NCI-H2107 (cell line): Measurements from ENCODE around the gene FAM171A1.

Experiments
- DNase-seq: peaks from one replicate; lab custom pipeline; 2025; lab: John Stamatoyannopoulos, UW

Gene FAM171A1

GRCh38 chr10:15374156-15374555 lies 3.1 kb upstream of the FAM171A1 start:
- no peak for DNase-seq

DNA sequence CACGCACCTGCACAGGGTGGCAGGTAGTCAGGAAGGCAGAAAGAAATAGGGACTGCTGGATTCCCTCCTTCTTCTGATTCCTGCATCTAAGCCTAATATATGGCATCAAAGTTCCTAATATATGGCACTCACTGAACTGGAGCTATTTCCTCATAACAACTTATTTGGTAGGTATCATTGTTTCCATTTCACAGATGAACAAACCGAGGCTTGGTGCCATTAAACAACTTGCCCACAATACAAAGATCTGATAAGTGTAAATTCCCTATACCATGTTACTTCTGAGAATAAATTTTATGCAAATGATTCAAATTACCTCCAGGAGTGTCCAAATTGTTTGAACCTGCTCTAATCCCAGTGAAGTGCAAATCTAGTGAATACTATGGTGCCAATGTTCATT lies 2.1 kb upstream of the FAM171A1 start:
- DNase-seq = no peak

GRCh38 chr10:15370212-15370855 lies 755 bp downstream of the FAM171A1 start:
- no peak for DNase-seq

DNA sequence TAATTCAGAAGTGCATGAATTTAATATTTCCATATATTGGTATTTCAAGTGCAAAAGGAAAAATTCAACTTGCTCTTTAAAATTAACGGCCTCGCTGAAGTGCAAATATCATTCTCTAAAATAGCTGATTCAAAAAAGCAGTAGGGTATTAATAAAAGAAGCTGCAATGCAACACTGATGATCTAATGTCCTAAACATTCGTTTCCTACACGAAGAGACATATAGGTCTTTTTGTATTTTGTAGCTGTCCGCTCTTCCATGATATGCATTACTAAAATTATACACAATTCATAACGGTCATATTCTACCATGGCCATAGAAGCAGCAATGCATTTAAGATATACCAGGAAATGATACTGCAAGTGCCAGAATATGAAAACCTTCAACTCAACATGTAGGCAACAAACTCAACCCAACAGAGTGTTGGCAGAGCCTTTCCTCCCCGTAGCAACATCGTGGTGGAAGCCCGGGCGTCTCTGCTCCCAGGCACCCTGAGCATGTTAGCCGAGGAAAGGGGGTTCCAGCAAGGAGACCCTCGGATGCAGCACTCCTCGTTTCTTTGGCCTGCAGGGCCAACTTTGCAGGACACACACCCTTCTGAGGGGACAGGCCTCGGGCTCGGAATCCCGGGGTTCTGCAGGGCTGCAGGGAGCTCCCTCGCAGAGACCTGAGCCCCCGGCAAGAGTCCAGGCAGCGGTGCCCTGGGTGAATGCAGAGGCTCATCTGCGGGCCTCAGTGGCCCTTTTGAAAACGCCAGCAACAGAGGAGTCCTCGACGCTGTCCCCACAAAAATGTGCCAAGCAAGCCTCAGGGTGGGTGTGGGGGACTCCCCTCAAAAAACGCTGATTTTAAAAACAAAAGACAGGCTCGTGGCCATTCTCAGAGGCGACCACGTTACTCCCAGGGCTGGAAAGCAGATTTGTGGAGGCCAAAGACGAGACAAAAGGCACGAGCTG lies 1.6 kb downstream of the FAM171A1 start:
- no peak for DNase-seq

GRCh38 chr10:15368101-15368855 lies 2.8 kb downstream of the FAM171A1 start:
- no peak for DNase-seq

GRCh38 chr10:15367296-15368085 lies 3.6 kb downstream of the FAM171A1 start:
- DNase-seq = no peak

DNA sequence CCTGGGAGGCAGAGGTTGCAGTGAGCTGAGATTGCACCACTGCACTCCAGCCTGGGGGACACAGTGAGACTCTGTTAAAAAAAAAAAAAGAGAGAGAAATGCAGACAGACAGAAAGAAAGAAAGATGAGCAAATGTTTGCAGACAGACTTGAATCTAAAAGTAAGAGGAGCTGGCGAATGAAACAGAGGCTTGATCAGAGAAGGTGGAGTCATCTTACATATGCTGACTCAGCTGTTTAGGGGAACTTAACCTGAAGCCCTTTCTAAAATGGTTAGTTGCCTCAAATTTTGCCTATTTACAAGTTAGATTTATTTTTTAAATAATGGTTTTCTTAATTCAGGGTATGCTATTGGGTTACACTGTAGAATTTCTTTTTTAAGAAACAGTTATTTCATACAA lies 5.4 kb downstream of the FAM171A1 start:
- no peak for DNase-seq

GRCh38 chr10:15364001-15364400 lies 7.1 kb downstream of the FAM171A1 start:
- no peak for DNase-seq

DNA sequence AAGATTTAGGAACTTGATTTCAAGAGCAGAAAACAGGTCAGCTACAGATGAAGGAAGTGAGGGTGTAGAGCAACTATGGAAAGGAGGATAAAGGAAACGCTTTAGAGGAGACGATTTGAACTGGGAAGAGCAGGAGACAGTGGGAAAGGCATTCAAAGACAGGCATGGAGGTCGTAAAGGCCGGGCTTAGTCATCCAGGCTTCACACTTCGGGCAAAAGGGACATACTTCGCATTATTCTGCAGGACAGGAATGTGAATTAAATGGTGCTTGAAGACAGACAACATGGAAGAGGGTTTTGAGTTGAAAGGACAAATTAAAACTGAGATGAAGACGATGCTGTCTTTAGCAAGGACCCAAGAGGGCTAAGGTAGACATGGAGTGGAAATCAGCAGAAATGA lies 8.1 kb downstream of the FAM171A1 start:
- no peak for DNase-seq

- DNase-seq = no peak
Observed at GRCh38 chr10:15361131-15361530, 10.0 kb downstream of the FAM171A1 start.

DNA sequence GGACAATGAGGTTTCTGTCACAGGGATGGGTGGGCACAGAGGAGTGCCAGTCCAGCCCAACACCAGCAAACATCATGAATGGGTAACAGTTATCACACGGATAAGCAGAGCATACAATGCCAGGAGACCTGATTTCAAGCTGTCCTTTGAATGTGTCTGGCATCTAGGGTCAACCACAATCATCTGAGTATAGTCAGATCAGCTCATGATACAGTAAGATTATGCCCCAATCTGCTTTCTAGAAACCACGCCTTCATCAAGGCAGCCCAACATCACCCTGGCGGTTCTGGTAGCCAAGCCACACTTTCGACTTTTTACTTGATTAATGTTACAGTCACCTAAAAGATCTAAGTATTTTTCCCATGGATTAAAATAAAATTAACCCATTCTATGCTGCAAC lies 10.5 kb downstream of the FAM171A1 start:
- DNase-seq = no peak

DNA sequence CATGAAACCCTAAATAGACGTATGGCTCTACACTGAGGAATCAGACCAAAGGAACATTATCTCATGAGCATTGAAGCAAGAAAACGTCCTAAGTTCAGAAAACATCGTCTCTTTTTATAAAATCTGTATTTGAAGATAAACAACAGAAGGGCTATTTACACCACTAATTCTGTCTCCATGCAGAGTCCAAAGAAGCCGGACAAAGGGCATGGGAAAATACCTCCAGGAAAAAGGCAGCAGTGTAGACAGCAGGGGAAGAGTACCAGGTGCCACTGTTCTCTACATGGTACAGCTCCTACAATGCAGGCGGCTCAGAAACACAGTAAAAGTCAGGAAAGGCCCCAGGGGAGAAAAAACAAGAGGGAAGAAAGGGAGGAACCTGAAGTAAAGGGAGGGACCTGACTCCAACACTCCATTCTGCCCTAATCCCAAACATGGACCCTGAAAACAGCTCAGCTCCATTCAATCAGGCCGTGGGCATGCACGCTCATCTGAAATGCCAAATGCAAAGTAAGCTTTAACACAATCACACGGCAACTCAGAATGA lies 17.5 kb downstream of the FAM171A1 start:
- no peak for DNase-seq

GRCh38 chr10:15352836-15353235 lies 18.3 kb downstream of the FAM171A1 start:
- DNase-seq = no peak

GRCh38 chr10:15352201-15352600 lies 18.9 kb downstream of the FAM171A1 start:
- no peak for DNase-seq

GRCh38 chr10:15351099-15351820 lies 19.8 kb downstream of the FAM171A1 start:
- DNase-seq = no peak

DNA sequence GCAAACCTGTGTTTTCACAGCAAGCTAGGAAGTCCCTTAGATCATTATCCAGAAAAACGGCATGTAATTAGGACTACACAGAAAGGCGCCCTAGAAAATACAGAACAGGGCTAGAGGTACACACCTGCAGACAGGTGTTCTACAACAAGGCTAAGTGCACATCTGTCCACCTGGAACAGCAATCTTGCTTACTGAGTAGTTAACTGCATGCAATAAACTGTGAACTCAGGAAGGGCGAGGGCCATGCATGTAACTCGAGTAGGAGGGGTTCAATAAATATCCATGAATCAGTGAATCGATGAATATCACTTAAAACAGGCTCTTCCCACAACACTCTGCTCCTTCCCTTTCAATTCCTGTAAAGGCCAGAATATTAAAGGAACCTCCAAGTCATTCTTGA lies 22.0 kb downstream of the FAM171A1 start:
- DNase-seq = no peak

DNA sequence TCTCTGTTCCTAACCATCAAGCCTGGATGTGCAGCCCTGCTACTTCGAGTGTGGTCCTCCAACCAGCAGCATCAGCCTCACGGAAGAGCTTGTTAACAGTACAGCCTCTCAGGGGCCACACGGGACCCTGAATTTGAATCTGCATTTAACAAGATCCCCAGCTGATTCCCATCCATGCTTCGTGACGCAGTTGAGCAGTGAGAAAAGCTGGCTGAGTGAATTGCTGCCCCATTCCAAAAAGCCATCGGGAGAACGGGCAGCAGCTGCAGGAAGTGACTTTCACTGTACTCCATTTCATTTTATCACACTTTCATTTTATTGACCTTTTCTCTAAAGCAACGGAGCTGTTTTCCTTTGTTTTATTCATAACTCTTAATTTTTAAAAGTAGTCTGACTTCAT lies 22.5 kb downstream of the FAM171A1 start:
- no peak for DNase-seq

GRCh38 chr10:15347150-15347549 lies 23.9 kb downstream of the FAM171A1 start:
- no peak for DNase-seq

- DNase-seq = no peak
Observed at GRCh38 chr10:15346440-15347141, 24.5 kb downstream of the FAM171A1 start.

GRCh38 chr10:15345450-15345849 lies 25.6 kb downstream of the FAM171A1 start:
- no peak for DNase-seq
